Coronary artery (tissue), 2 donors: ENCODE measurements around the gene ARTN.

Source experiments
- DNase-seq: peaks from one replicate; pipeline ENCODE4 v3.0.0-alpha.2; 2017; ENCODE audit warnings: low spot score
- H3K27ac ChIP-seq, 2 donors: fragments of 200-600 bp; sonication (generic); one replicate each; pipeline ENCODE4 v1.5.1; 2016 to 2019
- H3K4me3 ChIP-seq: fragments of 200-600 bp; sonication (generic); 2 replicates; pipeline ENCODE4 v1.5.1; 2016; ENCODE audit warnings: mild to moderate bottlenecking, moderate library complexity
- CTCF ChIP-seq: fragments of 200-600 bp; sonication (generic); IDR thresholded peaks from one replicate; pipeline ENCODE4 v1.5.1; 2019; ENCODE audit warnings: antibody characterized with exemption

ARTN gene

GRCh38 chr1:43981135-43981491 is 47.5 kb downstream of the ARTN start:
- Histone ChIP-seq H3K4me3 (no peak overlapping the region), H3K27ac (no peak overlapping the region)
- TF ChIP-seq CTCF, result no peak
- no peak for DNase-seq

- TF ChIP-seq CTCF, result no peak
- DNase-seq, result no peak
- Histone ChIP-seq H3K27ac (no peak overlapping the region), H3K4me3 (no peak overlapping the region)
These were observed 48.0 kb downstream of the ARTN start for GRCh38 chr1:43981636-43982035.

- DNase-seq, result no peak
- TF ChIP-seq CTCF, result no peak
- no peak overlapping the region for H3K27ac ChIP-seq
These were observed 48.6 kb downstream of the ARTN start for GRCh38 chr1:43982241-43982640.

GRCh38 chr1:43982808-43983207 is 49.2 kb downstream of the ARTN start:
- TF ChIP-seq CTCF, result no peak
- Histone ChIP-seq H3K4me3 (no peak overlapping the region), H3K27ac (no peak overlapping the region)
- no peak for DNase-seq

More at GRCh38 chr1:43982241-43982640, 48.6 kb downstream of the ARTN start:
- H3K4me3 ChIP-seq, result no peak overlapping the region

GRCh38 chr1:43983253-43983899 is 49.8 kb downstream of the ARTN start:
- TF ChIP-seq CTCF, result no peak
- no peak overlapping the region for H3K27ac ChIP-seq
- H3K4me3 ChIP-seq, result no peak overlapping the region
- no peak for DNase-seq

- no peak for TF ChIP-seq CTCF
These were observed 51.3 kb downstream of the ARTN start for GRCh38 chr1:43984855-43985254.

GRCh38 chr1:43985984-43986595 is 52.5 kb downstream of the ARTN start:
- H3K27ac ChIP-seq, result no peak overlapping the region

More at GRCh38 chr1:43984855-43985254, 51.3 kb downstream of the ARTN start:
- Histone ChIP-seq H3K27ac (no peak overlapping the region), H3K4me3 (no peak overlapping the region)
- no peak for DNase-seq

More at GRCh38 chr1:43985984-43986595, 52.5 kb downstream of the ARTN start:
- TF ChIP-seq CTCF, result no peak
- no peak overlapping the region for H3K4me3 ChIP-seq
- no peak for DNase-seq
